Esophagus (tissue), 2 donors: Measurements from ENCODE around the gene PALS2. TPM values are rescaled to one million over a fixed set of nuclear protein-coding genes. Genes with fewer than 3 reads are reported as not detected.
A peak's percentile ranks its signal among the peaks of the same experiment; 100 is the strongest.

Source experiments
- H3K27ac ChIP-seq, 2 donors: one replicate each; pipeline ENCODE4 v1.5.1; 2013; ENCODE audit warnings: low read depth in 2 of 2, mild to moderate bottlenecking in 2 of 2, inconsistent platforms in 1 of 2, low read length in 1 of 2, moderate library complexity in 1 of 2
- H3K27me3 ChIP-seq, 2 donors: one replicate each; pipeline ENCODE4 v1.6.1; 2013; ENCODE audit warnings: low read length in 2 of 2, control low read depth in 1 of 2, mild to moderate bottlenecking in 1 of 2; ENCODE audit not compliant: insufficient read depth in 2 of 2, control insufficient read depth in 1 of 2
- H3K36me3 ChIP-seq, 2 donors: one replicate each; pipeline ENCODE4 v1.6.1; 2013; ENCODE audit warnings: low read length in 1 of 2; ENCODE audit not compliant: control insufficient read depth in 2 of 2, insufficient read depth in 2 of 2
- H3K4me1 ChIP-seq, 2 donors: one replicate each; pipeline ENCODE4 v1.6.1; 2013; ENCODE audit warnings: low read length in 1 of 2; ENCODE audit not compliant: control insufficient read depth in 2 of 2, insufficient read depth in 2 of 2
- H3K4me3 ChIP-seq, 2 donors: one replicate each; pipeline ENCODE4 v1.5.1; 2013; ENCODE audit warnings: low read length in 2 of 2, mild to moderate bottlenecking in 2 of 2, low read depth in 1 of 2, moderate library complexity in 1 of 2
- H3K9me3 ChIP-seq, 2 donors: one replicate each; pipeline ENCODE4 v1.6.1; 2013; ENCODE audit warnings: mild to moderate bottlenecking in 2 of 2, low read depth in 1 of 2, low read length in 1 of 2, moderate library complexity in 1 of 2; ENCODE audit not compliant: control insufficient read depth in 2 of 2, insufficient read depth in 1 of 2
- WGBS, 2 donors: extraction: QIAGEN DNeasy Blood & Tissue Kit; methylation state at CpG; one replicate each; pipeline ENCODE4 v1.1.7; 2013; 5-methylcytosine and 5-hydroxymethylcytosine counted together
- polyA plus RNA-seq, 2 donors: library from polyadenylated mRNA; stranded (reverse); fragments of 200-250 nt; gene quantifications; one replicate each; pipeline ENCODE4 v1.2.3, GENCODE V29; 2013
- donor health status: healthy with polysubstance abuse.
- donor health status: Bipolar disorder and iron deficiency.

The PALS2 gene
- polyA plus RNA-seq, 2 donors, result 1.7 to 2.9 TPM

- Histone ChIP-seq H3K27me3 (peaks cover 0 to 2% of the 10 kb centered on the region in 2 donors), H3K36me3 (no peaks in the 10 kb centered on the region), H3K4me1 (no peaks in the 10 kb centered on the region), H3K4me3 (no peak overlapping the region), H3K27ac (no peak overlapping the region), H3K9me3 (no peaks in the 10 kb centered on the region)
- whole genome bisulfite sequencing, 2 donors, result 76 to 90% methylated on average over 2 of the region's 2 CpGs
Observed at GRCh38 chr7:24566274-24566673, 7.0 kb upstream of the PALS2 start.

- Histone ChIP-seq H3K9me3 (no peaks in the 10 kb centered on the region), H3K27ac (no peak overlapping the region), H3K36me3 (no peaks in the 10 kb centered on the region), H3K4me1 (peaks cover 2 to 4% of the 10 kb centered on the region in 2 donors), H3K4me3 (no peak overlapping the region), H3K27me3 (peaks cover 0 to 2% of the 10 kb centered on the region in 2 donors)
- WGBS, 2 donors, result 65 to 73% methylated on average over 2 of the region's 2 CpGs
Observed at GRCh38 chr7:24570983-24571382, 2.3 kb upstream of the PALS2 start.

GRCh38 chr7:24572016-24572392 is 1.2 kb upstream of the PALS2 start:
- no peak overlapping the region for H3K27ac ChIP-seq
- peaks cover 0 to 2% of the 10 kb centered on the region in 2 donors for H3K27me3 ChIP-seq
- peak overlapping the region; percentile 88 to 94 for H3K4me3 ChIP-seq
- H3K36me3 ChIP-seq, result no peaks in the 10 kb centered on the region
- peaks cover 2 to 4% of the 10 kb centered on the region in 2 donors for H3K4me1 ChIP-seq
- WGBS, 2 donors, result 58 to 69% methylated on average over 4 of the region's 4 CpGs
- H3K9me3 ChIP-seq, result no peaks in the 10 kb centered on the region

GRCh38 chr7:24572393-24572996 is 757 bp upstream of the PALS2 start:
- peak overlapping the region; percentile 88 to 94 for H3K4me3 ChIP-seq
- peaks cover 2 to 4% of the 10 kb centered on the region in 2 donors for H3K4me1 ChIP-seq
- no peaks in the 10 kb centered on the region for H3K9me3 ChIP-seq
- WGBS, 2 donors, result 2 to 4% methylated on average over 16 of the region's 16 CpGs
- H3K27ac ChIP-seq, result peak overlapping the region in 1 of 2 donors; percentile 75
- H3K36me3 ChIP-seq, result no peaks in the 10 kb centered on the region
- peaks cover 0 to 2% of the 10 kb centered on the region in 2 donors for H3K27me3 ChIP-seq

- no peaks in the 10 kb centered on the region for H3K9me3 ChIP-seq
- peaks cover 2 to 4% of the 10 kb centered on the region in 2 donors for H3K4me1 ChIP-seq
- H3K27me3 ChIP-seq, result peaks cover 0 to 2% of the 10 kb centered on the region in 2 donors
- 0 to 1% methylated on average over 77 to 101 of the region's 101 CpGs for WGBS, 2 donors
- peak overlapping the region; percentile 88 to 94 for H3K4me3 ChIP-seq
- H3K36me3 ChIP-seq, result no peaks in the 10 kb centered on the region
- peak overlapping the region; percentile 52 to 67 for H3K27ac ChIP-seq
Observed at GRCh38 chr7:24573554-24574338, 494 bp downstream of the PALS2 start.

- 13% methylated on average over 11 of the region's 11 CpGs for WGBS, 2 donors
- Histone ChIP-seq H3K27me3 (peaks cover 0 to 2% of the 10 kb centered on the region in 2 donors), H3K4me1 (peaks cover 2 to 4% of the 10 kb centered on the region in 2 donors), H3K9me3 (no peaks in the 10 kb centered on the region), H3K4me3 (peak overlapping the region; percentile 88 to 94), H3K27ac (peak overlapping the region in 1 of 2 donors; percentile 67), H3K36me3 (no peaks in the 10 kb centered on the region)
Observed at GRCh38 chr7:24574386-24574785, 1.1 kb downstream of the PALS2 start.

GRCh38 chr7:24574950-24575349 is 1.7 kb downstream of the PALS2 start:
- no peaks in the 10 kb centered on the region for H3K36me3 ChIP-seq
- no peaks in the 10 kb centered on the region for H3K9me3 ChIP-seq
- no peak overlapping the region for H3K27ac ChIP-seq
- peaks cover 2 to 4% of the 10 kb centered on the region in 2 donors for H3K4me1 ChIP-seq
- 76 to 77% methylated on average over 4 of the region's 4 CpGs for WGBS, 2 donors
- peaks cover 0 to under 1% of the 10 kb centered on the region in 2 donors for H3K27me3 ChIP-seq
- H3K4me3 ChIP-seq, result no peak overlapping the region

GRCh38 chr7:24576171-24577025 is 3.1 kb downstream of the PALS2 start:
- Histone ChIP-seq H3K4me3 (no peak overlapping the region), H3K27ac (no peak overlapping the region), H3K36me3 (no peaks in the 10 kb centered on the region), H3K9me3 (no peaks in the 10 kb centered on the region), H3K27me3 (no peaks in the 10 kb centered on the region), H3K4me1 (peaks cover 2 to 4% of the 10 kb centered on the region in 2 donors)
- 45 to 54% methylated on average over 2 of the region's 2 CpGs for WGBS, 2 donors

GRCh38 chr7:24578052-24578451 is 4.8 kb downstream of the PALS2 start:
- no peaks in the 10 kb centered on the region for H3K36me3 ChIP-seq
- WGBS, 2 donors, result 87 to 89% methylated on average over 3 of the region's 3 CpGs
- no peak overlapping the region for H3K4me3 ChIP-seq
- no peak overlapping the region for H3K27ac ChIP-seq
- no peaks in the 10 kb centered on the region for H3K27me3 ChIP-seq
- H3K9me3 ChIP-seq, result no peaks in the 10 kb centered on the region
- no peaks in the 10 kb centered on the region for H3K4me1 ChIP-seq
